Stimulated activated naive CD4-positive, alpha-beta T cell treated with Interleukin-2 at 50 U/mL for 16 hours (primary cell): ENCODE results near the gene DYNLT2B.
A peak's percentile ranks its signal among the peaks of the same experiment; 100 is the strongest.
"Not testable (repeated sequence)": the region's sequence is repeated elsewhere in the genome, so short reads cannot be mapped to it uniquely, and the experiment has no call there.

Experiments used
- DNase-seq: peaks from one replicate; lab custom pipeline; 2025; lab: John Stamatoyannopoulos, UW

The DYNLT2B gene

DNA sequence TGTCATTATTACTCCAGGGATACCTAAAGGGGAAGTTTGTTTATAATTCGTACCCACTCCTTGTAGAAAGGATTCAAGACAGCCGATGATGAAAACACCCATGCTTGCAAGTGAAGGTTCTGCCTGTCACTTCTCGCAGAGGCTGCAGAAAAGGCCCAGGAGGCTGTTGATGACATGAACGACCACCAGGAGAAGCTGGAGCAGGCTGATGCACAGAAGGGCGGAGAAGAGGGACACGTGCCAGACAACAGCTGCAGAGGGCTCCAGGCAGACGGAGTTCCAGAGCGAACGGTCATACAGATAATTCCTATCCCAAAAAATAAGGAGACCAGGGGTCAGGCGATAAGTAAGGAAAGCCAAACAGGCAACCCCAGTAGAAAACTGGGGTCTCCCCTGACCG is 5.7 kb upstream of the DYNLT2B start:
- DNase-seq, result no peak

DNA sequence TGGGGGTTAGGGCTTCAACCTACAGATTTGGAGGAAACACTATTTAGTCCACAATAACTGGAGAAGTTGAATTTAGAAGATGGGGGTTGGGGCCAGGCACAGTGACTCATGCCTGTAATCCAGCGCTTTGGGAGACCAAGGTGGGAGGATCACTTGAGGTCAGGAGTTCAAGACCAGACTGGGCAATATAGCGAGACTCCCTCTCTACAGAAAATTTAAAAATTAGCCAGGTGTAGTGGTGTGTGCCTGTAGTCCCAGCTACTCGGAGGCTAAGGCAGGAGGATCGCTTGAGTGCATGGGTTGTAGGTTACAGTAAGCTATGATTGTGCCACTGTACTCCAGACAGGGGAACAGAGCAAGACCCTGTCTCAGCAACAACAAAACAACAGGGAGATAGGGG is 5.0 kb upstream of the DYNLT2B start:
- DNase-seq, result no peak

DNA sequence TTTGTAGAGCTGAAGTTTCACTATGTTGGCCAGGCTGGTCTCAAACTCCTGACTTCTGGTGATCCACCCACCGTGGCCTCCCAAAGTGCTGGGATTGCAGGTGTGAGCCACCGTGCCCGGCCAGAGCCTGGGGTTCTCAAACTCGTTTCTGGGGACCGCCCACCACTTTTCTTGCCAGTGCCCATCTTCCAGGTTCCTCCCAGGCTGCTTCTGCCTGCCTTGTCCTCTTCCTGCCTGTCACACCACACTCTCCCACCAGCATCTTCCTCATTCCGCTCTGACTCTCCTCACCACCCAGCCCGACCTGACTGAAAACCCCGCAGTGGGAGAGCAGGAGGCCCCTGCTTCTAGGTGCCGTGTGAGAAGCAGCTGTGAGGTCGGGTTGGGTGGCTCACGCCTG is 3.1 kb upstream of the DYNLT2B start:
- DNase-seq, result no peak

DNA sequence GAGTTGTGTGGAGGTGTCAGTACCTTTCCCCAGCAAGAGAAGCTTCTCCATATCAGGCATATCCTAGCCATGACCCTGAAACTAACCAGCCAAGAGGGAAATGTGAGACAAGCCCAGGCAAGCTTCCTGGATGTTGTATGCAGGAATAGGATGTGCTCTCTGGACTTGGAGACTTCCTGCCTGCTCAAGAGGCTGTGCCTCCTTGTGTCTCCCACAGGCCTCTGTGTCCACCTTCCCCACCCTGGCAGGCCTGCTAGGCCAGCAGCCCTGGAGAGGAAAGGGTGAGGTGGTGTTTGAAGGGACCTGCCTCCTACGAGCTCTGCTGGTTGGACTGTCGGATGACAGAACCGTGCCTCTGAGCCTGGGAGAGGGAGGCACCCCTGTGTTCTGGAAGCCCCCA is 2.1 kb upstream of the DYNLT2B start:
- no peak for DNase-seq

DNA sequence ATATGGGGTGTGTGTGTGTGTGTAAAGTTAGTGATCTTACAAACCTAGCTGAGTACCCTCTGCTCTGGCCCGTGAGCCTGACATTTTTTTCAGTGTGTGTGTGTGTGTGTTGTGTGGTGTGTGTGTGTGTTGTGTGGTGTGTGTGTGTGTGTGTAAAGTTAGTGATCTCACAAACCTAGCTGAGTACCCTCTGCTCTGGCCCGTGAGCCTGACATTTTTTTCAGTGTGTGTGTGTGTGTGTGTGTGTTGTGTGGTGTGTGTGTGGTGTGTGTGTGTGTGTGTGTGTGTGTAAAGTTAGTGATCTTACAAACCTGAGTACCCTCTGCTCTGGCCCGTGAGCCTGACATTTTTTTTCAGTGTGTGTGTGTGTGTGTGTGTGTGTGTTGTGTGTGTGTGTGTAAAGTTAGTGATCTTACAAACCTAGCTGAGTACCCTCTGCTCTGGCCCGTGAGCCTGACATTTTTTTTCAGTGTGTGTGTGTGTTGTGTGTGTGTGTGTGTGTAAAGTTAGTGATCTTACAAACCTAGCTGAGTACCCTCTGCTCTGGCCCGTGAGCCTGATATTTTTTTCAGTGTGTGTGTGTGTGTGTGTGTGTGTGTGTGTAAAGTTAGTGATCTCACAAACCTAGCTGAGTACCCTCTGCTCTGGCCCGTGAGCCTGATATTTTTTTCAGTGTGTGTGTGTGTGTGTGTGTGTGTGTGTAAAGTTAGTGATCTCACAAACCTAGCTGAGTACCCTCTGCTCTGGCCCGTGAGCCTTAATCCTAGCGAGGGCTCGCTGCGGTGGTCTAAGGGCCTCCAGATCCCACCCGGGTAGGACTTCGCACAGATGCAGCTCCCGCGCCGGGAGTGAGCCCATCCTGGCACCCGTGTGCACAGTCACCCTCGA is 997 bp downstream of the DYNLT2B start:
- DNase-seq, result not testable (repeated sequence)

DNA sequence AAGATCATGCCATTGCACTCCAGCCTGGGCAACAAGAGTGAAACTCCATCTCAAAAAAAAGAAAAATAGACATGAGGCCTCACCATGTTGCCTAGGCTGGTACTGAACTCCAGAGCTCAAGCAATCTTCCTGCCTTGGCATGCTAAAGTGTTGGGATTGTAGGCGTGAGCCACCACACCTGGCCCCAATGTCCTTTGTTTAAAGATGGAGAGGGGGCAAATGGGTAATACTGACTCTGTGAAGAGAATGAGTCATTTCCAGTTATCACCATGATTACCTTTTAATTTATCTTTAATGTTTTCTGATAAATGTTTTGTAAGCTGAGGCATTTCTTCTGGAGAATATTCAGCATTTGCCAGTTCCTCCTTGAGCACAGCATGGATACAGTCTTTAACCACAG is 2.2 kb downstream of the DYNLT2B start:
- no peak for DNase-seq

DNA sequence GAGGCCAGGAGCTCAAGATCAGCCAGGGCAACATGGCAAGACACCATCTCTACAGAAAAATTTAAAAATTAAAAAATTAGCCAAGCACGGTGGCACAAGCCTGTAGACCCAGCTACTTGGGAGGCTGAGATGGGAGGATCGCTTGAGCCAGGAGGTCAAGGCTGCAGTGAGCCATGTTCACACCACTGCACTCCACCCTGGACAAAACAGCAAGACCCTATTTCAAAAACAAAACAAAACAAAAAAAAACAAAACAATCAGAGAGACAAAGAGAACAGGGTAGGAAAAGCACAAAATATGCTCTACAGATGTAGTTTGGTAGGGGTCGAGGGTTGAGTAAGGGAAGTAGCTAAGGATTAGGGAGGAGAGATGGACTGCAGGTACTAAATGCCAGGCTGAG is 3.4 kb downstream of the DYNLT2B start:
- DNase-seq, result no peak

DNA sequence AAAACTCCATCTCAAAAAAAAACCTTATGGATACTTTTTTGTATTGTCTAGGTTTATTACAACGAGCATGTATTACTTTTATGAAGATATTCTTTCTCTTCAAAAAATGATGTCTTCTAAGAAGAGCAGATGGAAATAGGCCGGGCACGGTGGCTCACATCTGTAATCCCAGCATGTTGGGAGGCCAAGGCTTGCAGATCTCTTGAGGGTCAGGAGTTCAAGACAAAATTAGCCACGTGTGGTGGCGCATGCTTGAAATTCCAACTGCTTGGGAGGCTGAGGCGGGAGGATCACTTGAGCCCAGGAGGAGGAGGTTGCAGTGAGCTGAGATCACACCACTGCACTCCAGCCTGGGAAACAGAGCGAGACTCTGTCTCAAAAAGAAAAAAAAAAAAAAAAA is 4.0 kb downstream of the DYNLT2B start:
- DNase-seq, result not testable (repeated sequence)

DNA sequence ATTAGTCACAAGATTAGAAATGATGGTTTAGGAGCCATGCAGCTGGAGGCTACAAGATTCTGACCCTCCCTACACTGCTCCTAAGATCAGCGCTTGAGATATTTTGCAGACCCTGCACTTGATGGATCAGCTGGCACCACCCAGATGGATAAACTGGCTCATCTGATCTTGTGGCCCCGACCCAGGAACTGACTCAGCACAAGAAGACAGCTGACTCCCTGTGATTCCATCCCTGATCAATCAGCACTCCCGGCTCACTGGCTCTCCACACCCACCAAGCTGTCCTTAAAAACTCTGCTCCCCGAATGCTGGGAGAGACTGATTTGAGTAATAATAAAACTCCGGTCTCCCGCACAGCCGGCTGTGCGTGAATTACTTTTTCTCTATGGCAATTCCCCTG is 15.1 kb downstream of the DYNLT2B start:
- not testable (repeated sequence) for DNase-seq

DNA sequence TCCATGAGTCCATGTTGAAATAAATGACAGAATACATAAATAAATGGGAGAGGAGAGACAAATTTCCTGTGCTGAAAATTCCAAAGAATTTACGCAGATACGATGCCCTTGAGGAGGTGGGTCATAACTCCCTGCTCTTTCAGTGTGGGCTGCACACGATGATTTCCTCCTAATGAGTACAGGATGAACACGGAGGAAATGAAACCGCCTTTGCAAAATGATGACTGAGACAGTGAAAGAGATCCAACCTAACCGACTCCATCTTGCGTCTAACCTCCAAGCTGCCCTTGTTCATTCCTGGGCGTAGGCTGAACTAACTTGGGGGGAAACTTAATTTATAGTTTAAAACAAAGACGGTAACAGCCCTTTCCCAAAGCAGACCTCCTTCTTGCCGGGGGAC is 15.5 kb downstream of the DYNLT2B start:
- DNase-seq, result not testable (repeated sequence)

DNA sequence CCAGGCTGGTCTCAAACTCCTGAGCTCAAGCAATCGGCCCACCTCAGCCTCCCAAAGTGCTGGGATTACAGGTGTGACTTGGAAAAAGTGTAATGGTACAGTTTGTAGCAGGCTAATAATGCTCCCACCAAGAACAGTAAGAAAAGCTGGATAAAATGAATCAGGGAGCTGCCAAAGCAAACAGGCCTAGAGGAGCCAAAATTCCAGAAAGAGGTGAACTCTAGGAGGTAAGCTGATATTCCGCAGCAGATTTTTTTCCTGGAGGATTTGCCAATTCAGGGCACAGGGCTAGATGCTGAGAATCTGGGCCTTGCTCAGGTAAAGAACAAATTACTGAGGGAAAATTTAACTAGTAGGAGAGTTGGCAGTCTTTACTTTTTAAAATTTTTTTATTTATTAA is 19.5 kb downstream of the DYNLT2B start:
- DNase-seq, result no peak

DNA sequence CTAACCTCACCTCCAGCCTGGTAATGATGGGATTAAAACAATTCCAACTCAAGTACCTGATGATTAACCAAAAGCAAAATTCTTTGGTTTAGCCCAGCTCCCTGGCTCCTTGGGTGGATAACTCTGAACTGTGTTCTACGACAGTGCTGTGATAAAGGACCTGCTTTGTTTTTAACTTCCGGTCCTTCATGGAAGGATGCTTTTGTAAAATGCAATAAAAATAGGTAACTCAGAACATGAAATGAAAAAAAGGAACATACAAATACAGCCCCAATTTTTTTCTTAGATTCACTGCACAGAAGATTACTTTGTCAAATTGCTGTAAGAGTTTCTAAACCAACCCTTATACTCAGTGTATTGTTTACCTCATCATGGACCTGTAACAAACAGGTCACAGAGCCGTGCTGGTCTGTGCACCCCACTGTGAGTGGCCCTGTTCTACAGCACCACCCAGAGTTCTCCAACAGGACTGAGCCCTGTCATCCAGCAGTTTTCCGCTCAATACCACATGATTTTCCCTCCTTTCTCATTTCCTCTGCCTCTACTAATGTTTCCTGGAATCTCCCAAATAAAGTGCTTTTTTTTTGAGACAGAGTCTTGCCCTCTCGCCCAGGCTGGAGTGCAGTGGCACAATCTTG is 25.6 kb downstream of the DYNLT2B start:
- DNase-seq, result no peak

DNA sequence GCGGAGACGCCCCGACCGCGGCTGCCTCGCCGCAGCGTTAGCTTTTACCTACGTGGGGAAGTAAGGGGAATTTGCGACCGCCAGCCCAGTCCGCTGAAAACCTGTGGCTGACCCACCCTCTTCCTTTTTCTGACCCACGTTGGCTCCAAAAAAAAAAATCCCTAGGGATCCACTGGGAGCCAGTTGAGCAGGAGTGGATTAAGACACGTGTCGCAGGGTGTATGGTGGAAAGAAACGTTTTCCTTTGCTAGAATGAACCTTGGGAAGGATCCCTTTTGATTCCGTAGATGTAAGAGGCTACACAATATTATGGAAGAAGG is 29.9 kb downstream of the DYNLT2B start:
- no peak for DNase-seq

DNA sequence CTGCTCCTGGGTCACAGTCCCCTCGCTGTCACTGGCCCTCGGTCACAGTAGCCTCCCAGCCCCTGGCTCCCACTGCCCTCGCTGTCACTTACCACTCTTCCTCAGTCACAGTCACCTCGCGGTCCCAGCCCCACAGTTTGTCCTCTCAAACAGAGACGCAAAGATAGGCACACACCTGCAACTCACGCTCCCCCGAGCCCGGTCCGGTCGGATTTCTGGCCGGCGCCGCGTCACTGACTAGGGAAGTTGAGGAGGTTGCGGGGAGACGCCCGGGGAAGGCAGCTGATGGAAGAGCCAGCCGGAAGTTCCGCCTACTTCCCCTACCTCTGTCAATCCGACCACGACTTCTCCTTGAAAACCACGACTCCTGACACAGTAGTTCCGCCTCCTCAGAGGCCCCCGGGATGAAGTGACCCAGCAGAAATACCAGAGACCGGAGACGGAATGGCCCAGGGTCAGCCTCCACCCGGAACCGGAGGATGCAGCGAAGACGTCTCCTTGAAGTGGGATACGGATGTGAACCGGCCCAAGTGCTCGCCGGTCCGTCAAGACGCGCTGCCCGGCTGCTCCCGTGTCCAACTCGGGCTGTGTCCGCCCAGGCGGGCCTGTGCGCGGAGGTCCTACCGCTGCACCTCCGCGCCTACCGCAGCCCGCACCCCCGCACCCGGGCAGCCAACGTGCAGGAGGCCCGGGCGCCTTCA is 30.4 kb downstream of the DYNLT2B start, which contains the start of gene PCYT1A:
Gene PCYT1A, minus strand, starts transcription at position 287 of the 701 bp plus-strand sequence. CDS start 17,195 bp downstream, outside the sequence.
- peak; percentile 70 for DNase-seq

DNA sequence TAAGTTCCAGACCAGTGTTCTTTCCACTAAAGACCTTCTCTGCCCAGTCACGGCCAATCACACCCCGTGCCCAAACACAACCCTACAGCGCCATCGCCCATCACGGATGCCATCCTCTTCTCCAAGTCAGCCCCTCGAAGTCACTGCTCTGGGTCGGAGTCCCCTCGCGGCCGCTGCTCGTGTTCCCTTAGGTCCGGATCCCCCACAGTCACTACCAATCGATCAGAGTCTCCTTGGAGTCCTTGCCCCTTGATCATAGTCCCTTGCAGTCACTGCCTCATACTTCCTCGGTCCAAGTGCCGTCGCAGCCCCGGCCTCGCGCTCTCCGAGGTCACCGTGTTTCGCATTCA is 31.0 kb downstream of the DYNLT2B start:
- DNase-seq, result peak; percentile 29

DNA sequence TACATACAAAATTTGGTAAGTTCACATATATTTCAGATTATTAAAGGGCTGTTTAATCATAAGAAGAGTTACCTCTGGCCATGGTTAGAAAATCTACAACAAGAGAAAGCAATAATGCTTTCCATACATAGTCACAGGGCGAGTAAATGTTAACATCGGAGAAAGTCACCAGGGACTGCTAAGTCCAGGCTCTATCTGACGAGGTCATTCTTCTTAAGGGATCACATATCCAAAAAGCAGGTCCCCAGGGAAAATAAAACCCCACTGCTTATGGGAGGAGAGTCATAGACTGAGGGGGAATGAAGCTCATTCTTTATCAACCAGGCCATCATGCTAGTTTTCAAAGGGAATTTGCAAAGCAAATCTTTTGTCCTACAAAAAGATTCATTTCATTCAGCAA is 33.6 kb downstream of the DYNLT2B start:
- DNase-seq, result no peak

DNA sequence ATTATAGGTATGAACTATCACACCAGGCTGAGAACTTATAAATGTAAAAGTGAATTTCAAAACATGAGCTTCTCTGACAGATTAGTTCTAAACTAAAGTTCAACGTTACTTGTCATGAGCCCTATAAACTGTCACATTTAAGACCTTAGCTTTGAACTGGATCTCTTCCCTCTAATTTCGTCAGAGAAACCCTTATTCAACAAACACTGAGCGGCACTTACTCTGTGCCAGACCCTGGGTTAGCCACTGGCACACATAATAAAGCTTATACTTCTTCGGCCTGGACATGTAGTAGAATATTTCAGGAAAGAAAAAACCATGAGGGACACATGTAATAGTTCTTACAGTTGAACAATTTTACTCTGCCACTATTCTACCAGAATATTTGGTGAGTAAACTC is 36.1 kb downstream of the DYNLT2B start:
- DNase-seq, result no peak

DNA sequence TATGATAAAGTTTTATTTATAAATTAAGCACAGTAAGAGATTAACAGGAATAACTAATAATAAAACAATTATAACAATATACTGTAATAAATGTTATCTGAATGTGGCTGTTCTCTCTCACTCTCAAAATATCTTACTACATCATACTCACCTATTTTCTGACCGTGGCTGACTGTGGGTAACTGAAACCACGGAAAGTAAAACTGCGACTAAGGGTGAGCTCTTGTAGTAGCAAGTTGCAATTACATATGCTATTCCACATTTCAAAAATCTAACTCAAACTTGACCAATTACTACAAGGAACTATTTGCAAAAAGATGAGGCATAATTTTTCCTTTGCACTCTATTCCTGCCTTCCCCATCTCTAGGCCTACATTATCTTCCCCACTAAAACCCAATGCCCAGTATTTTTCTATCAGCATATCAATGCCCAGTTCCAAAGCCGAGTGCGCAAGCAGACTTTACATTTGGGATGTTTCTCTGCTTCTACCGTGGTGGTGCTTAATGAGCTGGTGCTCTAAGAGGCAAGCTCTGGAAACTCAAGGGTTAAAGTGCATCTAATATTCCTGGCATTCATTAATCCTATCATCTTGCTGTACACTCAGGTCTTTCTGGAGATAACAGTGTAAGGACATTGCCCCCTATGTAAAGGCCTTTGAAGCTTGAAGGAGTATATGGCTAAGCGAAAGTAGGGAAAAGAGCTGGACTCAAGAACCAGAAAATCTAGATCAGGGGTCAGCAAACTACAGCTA is 37.2 kb downstream of the DYNLT2B start:
- no peak for DNase-seq

DNA sequence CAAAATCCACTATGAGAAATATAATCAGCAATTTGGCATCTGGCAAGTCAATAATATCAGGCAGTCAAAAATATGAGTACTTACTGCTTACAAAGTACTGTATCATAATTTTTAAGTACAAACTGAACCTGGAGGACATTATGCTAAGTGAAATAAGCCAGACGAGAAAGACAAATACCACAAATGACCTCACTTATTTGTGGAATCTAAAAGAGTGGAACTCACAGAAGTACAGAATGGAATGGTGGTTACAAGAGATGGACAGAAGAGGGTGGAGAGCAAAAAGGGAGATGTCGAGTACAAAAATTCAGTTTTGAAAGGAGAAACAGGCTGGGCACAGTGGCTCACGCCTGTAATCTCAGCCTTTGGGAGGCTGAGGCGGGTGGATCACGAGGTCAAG is 42.9 kb downstream of the DYNLT2B start:
- no peak for DNase-seq

DNA sequence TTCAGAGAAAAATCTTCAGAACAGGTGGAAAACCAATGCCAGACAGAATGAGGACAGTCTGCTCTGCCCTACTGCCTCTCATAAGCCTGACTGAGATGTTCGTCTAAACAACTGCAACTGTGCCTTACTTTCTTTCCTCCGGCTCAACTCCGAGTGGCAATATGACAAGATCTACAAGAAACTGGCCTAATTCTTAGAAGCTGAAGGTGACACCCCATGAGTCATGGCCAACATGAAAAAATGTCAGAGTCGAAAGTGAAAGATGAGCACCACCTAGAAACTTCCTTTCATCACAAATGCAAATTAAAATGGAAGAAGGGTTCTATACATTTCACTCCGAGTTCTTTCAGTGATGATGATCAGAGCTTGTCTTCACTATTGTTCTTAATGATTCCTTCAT is 43.5 kb downstream of the DYNLT2B start:
- peak; percentile 56 for DNase-seq

DNA sequence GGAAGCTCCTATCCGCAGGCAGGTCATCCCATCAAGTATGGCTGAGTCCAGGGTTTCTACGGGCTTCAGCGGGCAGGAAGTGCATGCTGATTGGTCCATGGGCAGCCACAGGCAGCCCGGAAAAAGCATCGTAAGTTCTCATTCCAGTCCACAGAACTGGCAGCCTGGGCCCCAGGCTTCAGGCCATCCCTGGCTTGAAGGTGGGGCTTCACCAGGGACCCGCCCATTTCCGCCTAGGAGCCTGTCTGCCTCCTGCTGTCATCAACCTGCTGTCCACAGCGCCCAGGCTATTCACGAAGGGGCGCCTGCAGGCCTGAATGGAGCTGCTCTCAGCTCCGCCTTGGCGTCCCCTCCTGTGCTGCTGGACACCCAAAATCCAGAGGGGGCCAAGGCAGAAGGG is 44.4 kb downstream of the DYNLT2B start:
- DNase-seq, result no peak

DNA sequence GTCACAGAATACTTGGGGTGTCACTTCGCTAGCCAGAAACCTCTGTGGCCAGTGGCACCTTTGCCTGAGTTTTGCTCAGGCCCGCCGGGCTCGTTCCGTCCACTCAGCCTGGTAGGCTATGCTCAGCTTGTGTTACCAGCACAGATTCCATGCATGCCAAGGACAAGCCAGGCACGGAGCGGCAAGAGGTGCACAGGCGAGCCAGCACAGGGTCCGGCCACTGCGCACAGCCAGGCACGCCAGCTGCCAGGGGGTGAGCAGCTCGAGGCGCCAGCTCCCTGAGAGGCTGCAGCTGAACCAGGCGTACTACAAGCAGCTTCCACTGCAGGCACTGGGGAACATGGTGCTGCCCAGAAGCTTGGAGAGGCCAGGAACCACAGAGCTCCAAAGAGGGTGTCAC is 45.2 kb downstream of the DYNLT2B start:
- no peak for DNase-seq
